ENCODE measurements around the gene NCF4.

NCF4 gene

DNA sequence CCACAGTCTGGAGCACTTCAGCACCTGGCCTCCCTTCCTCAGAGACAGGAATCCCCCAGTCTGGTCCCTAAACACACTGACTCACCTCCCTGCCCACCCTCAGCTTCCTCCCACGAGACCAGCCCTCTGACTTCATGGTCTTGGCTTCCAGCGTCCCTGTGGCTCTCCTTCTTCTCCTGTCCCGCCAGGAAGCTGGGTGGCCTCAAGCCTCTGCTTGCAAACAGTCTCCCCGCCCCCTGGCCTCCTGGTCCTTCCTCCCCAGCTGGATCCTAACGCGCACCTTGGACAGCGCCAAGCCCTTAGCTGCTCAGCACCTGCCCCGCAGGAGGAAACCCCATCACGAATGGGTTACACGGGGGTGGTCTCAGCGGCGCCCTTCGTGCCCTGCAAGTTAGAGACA is 4.5 kb downstream of the NCF4 start:
- no peak for DNase-seq

DNA sequence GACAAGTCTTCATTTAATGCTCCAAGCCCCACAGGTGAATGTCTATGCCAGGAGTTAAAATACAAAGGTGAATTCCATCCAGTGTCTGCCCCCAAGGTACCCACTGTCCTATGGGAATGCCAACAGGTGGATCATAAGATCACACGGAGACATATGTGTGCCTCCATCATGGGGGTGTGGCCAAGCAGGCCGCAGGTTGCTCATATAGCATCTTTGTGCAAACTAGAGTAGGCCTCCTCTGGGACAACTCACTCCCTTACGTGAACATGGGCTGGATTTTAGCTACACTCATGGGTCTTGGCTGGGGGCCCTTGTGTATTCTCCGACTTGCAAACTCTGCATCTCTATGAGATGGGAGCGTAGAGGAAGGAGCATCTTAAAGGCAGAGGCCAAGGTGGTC is 6.9 kb downstream of the NCF4 start:
- DNase-seq = no peak

DNA sequence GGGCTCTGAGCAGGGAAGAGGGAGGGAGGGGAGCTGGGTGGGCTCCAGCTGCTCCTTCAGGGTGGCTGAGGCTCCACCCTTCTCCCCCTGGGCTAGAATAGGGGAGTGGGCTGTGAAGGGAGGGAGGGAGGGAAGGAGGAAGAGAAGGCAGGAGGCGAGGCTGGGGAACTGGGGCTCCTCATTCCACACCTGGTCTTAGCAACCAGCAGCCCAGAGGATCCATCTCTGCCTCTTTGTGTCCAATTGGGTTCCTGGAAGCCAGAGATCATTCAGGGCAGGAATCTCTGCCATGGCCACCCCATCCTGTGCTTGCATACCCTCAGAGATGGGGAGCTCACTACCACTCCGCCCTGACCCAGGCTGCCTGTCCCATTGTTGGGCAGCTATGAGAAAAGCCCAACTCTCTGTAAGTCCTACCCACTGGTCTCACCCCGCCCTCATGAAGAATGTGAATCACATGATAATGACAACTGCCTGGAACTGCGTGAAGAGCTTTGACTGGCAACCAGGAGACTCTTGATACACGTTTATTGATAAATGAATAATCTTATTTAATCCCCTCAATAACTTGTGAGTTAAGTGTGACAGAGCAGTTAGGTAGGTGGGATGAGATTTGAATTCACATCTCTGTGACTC is 7.9 kb downstream of the NCF4 start:
- no peak for DNase-seq

DNA sequence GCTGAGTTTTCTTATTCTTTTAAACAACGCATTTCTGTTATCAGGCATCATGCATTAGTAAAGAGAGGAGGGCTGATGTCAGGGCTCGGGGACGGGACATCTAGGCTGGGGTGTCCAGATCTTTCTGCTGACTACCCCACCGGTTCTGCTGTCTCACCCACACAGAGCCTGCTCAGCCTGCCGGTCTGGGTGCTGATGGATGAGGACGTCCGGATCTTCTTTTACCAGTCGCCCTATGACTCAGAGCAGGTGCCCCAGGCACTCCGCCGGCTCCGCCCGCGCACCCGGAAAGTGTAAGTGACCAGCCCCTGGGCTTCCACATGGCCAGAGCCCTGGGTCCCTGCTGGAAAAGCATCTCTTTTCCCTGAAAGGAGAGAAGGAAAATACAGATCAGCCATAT is 9.4 kb downstream of the NCF4 start:
- no peak for DNase-seq

DNA sequence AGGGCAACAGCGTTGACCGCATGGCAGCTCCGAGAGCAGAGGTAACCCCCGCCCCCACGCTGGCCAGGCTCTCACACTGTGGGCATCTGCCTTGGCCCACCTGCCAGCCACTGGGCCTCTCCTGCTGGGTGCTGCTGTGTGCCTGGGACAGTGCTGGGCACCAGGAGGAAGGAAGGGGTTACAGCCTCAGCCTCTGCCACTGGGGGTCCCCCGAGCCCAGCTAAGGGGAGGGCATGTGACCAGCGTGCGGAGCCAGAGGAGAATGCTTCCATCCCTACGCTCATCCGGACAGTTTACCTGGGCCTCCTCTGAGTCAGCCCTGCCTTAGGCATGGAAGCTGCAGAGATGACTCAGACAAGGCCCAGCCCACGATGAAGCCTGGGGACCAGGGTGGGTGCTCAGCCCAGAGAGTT is 10.9 kb downstream of the NCF4 start:
- DNase-seq = no peak

DNA sequence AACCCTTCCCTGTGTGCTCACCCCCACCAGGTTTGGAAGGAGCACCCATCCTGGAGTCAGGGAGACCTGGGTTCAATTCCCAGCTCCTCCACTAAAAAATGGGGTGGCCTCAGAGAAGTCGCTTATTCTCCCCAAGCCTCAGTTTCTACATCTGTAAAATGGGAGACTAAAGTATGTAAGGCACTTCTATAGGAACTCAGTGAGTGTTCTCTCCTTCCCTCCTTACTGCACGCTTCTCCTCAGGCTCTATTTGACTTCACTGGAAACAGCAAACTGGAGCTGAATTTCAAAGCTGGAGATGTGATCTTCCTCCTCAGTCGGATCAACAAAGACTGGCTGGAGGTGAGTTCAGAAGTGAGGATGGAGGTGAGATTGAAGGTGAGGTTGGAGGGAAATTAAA is 11.3 kb downstream of the NCF4 start:
- no peak for DNase-seq

DNA sequence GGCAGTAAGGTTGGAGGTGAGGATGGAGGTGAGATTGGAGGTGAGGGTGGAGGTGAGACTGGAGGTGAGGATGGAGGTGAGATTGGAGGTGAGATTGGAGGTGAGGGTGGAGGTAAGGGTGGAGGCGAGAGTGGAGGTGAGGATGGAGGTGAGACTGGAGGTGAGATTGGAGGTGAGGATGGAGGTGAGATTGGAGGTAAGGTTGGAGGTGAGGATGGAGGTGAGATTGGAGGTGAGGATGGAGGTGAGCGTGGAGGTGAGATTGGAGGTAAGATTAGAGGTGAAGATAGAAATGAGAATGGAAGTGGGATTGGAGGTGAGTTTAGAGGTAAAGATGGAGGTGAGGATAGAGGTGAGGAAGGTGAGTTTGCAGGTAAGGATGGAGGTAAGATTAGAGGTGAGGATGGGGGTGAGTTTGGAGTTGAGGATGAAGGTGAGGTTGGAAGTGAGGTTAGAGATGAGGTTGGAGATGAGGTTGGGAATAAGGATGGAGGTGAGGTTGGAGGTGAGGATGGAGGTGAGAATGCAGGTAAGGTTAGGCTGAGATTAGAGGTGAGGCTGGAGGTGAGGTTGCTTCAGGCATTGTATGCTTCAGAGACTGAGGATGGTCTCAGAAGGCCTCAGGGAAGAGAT is 12.2 kb downstream of the NCF4 start:
- no peak for DNase-seq

DNA sequence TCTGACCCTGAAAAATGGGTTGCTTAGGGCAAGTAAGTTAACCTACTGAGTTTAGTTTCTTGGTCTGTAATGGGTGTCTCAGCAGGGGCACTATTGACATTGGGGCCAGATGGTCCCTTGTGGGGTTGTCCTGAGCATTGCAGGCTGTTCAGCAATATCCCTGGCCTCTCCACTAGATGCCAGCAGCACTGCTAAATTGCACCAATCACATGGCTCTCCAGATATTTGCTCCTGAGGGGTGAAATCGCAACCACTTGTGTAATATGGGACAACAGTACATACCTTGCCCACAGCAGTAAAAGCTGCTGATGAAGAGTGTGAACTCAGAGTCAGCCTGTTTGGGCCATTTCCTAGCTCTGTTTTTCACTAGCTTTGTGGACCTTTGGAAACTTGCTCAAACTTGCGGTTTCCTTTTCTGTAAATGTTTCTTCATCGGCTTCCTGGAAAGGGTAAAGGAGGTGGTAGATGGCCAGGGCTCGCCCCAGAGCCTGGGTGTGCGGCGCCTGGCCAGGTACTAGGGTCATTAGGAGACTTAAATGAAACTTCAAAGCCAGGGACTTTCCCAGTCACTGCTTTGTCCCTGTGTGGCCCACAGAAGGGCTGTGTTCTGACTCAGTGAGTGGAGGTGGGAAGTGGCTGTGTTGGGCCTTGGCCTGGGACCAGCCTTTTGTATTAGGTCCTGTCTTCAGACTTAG is 13.0 kb downstream of the NCF4 start:
- no peak for DNase-seq

DNA sequence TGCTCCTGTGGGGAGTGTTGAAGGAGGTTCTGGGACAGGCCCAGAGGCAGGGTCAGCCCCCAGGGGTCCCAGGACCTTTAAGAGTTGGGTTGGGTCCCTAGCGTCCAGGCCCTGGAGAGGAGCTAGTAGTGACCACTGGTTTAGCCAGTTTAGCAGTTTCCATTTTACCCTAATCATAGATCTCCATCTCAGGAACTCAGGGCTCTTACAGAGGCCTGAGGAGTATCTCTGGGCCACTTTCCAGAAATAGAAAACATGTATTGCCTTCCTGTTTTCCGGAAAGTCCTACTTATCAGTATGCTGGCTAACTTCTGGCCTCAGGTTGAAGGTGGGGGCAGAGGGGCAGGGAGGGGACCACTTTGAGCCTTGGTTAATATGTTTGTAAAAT is 13.5 kb downstream of the NCF4 start:
- DNase-seq = no peak

DNA sequence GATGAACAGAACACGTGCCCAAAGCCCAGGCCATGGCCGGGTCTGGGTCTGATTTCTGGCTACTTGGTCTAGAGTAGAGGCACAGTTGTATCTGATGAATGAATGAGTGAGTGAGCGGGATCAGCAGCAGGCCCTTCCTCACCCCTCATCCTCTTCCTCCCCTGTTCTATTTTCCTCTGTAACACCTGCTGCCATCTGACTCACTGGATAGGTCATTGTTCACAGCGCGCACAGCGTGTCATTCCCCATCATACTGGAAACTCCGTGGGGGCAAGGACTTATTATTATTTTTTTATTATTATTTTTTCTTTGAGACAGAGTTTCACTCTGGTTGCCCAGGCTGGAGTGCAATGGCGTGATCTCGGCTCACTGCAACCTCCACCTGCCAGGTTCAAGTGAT is 13.9 kb downstream of the NCF4 start:
- no peak for DNase-seq

DNA sequence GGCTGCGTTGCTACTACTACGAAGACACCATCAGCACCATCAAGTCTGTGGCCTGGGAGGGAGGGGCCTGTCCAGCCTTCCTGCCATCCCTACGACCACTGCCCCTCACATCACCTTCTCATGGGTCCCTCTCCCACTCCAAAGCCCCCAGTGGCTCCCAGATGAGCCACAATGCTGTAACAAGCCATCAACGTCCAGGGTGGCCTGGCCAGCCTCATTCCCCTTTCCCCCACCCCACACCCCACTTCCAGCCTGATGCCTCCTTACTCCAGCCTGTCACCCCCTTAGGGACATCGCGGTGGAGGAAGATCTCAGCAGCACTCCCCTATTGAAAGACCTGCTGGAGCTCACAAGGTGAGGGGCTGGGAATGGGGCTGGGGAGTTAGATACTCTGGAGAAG is 14.9 kb downstream of the NCF4 start:
- DNase-seq = no peak

DNA sequence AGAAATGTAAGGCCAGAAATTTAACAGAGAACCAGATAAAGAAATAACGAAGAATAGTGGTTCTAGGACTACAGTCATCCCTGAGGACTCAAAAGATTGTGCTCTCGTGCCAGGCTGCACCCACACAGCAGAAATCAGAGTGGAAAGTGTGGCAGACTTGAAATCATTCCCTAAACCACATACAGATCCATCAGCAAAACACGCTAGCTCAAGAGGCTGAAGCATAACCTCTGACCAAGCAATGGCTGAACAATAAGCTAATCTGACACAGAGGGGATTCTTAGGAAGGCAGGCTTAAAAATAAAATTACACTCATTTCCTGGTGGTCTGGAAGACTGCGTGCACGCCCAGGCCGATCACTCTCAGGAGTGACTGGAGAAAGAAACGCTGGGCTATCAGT is 19.0 kb downstream of the NCF4 start:
- DNase-seq = no peak

DNA sequence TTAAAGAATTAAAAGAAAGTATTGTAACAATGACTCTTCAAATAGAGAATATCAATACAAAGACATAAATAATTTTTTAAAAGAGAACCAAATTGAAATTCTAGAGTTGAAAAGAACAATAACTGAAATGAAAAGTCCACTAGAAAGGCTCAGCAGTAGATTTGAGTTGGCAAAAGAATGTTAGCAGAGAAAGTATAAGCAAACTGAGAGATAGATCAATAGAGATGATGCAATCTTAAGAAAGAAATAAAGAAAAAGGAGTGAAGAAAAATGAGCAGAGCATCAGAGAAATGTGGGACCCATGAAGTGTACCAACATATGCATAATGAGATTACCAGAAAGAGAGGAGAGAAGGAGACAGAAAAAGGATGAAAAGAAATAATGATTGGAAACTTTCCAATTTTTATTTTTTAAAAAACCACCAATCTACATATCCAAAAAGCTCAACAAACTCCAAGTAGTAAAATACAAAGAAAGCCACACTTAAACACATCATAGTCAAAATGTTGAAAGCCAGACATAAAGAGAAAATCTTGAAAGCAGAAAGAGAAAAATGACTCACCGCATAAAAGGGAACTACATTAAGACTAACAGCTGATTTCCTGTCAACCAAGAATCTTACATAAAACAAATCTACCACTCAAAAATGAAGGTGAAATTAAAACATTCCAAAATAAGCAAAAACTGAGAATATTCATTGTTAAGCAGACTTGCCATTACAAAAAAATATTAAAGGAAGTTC is 20.9 kb downstream of the NCF4 start:
- DNase-seq = no peak

DNA sequence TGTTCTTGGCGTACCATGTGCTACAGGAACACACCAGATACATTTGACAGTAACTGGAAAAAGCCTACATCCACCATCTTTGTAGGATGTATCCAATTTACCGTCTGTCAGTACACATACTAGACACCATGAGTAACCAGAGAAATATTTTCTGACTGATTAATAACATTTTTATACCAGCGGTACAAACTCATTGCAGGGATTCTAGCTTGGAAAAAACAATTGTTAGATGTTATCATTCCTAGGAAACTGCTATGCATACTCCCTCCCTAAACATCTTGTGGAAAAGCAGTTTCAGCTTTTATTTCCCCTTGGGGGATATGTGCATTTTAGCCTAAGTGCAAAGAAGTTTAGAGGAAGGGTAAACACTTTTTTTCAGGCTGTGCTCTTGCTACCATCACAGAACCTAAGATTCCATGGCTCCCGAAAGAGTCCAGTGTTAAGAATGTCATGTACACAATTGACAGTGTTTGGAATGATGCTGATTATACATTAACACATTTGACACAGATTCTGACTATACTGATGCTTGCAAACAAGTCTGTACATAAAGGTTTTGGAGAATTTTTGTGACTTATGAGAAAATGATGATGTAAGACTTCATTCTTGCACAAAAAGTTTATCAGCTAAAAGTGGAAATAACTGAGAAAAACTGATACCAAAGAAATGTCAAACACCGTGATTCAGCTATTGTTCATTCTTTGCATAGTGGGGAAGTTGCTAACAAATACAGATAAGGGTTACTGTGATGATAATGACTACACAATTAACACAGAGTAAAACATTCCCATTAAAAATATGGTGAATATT is 23.7 kb downstream of the NCF4 start:
- DNase-seq = no peak

DNA sequence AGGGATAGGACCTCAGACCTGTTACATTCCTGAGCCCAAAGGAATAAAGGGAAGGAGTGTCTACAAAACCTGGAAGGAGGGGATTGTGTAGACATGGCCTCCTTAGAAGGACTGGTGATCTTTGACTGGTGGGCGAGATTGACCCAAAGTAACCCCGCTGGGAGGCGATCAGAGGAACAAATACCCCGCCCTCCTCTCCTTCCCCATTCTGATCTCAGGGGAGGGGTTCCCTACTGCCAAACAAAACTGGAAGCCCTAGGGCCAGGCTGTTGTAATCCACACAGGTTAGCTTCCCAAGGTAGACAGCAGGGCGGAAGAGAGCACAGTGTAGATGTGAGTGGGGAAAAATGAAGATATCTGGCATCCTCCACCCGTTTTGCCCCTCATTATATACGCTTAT is 24.7 kb downstream of the NCF4 start:
- no peak for DNase-seq

DNA sequence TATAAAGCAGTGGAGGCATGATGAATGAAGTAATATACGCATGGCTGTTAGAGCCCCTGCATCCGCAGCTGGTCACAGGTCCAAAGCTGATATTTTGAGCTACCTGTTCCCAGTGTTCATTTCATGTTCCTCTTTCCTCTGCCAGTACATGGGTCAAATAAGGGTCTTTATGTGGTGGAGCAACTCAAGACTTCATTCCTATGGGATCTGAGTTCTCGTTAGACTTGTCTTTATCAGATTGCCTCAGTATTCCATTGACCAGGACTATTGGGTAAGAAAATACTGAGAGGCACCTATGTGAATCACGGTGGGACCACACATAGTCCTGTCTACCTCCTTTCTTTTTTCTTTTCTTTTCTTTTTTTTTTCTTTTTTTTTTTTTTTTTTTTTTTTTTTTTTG is 25.2 kb downstream of the NCF4 start:
- no peak for DNase-seq

DNA sequence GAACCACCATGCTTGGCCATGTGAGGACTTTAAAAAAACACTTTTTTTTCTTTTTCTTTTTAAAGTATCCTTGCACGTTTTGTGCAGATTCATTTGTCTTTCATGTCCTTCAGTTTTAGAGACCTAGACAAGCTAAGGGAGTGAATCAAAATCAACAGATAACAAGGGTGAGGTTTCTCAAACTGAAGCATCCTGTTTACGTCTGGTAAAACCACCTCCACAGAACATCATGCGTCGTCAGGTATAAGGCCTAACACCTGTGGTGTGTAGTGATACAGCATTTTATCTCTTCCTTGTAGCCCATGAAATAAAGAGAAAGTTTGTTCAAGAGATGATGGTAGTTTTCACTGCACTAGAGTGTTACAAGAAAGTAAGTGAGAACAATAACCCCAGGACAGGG is 26.4 kb downstream of the NCF4 start:
- DNase-seq = no peak

DNA sequence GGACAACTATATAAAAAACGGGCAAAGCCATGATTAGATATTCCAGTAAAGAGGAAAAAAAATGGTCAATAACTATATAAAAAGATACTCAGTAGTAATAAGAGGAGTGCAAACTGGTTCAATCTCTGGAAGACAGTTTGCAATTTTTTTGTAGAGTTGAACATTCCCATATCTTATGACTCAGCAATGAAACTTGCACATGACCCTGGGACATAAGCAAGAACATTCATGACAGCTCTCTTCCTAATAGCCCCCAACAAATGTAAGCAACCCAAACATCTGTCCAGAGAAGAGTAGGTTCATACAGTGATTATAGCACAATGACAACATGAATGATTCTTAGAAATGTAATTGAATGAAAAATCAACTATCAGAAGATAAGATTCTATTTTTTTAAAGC is 30.8 kb downstream of the NCF4 start:
- DNase-seq = no peak

DNA sequence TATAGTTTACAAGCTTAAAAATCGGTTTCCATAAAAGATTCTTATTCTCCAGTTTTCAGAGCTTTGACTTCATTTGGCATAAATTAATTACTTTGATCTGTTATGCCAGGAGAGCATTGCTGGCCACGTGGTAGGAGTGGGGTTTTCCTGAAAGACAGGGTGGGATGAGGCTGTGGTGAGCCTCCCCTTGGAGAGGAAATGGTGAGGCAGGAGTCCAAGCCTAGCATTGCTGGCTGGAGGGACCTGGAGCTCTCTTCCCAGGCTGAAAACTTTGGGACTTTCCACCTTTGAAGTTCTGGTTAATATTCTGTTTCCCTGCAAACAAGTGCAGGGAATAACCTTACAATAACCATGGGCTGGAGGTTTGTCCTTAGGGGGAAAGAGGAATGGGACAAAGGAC is 31.5 kb downstream of the NCF4 start:
- DNase-seq = no peak

DNA sequence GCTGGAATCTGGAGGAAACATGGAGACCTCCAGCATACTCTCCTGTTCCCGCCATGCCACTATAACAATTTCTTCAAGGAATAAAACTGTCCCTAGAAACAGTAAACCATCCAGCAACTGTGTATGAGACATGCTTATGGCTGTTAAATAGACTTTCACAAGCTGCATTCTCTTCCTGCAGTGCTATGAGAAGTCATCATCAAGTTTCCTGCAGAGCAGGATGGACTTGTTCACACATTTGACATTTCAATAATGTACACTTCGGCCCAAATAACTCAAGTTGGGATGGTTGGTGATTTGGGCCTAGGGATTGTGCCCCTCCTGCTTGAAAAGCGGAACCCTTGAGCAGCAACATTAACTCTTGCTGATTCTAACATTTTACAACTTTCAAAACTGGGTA is 32.5 kb downstream of the NCF4 start:
- no peak for DNase-seq

DNA sequence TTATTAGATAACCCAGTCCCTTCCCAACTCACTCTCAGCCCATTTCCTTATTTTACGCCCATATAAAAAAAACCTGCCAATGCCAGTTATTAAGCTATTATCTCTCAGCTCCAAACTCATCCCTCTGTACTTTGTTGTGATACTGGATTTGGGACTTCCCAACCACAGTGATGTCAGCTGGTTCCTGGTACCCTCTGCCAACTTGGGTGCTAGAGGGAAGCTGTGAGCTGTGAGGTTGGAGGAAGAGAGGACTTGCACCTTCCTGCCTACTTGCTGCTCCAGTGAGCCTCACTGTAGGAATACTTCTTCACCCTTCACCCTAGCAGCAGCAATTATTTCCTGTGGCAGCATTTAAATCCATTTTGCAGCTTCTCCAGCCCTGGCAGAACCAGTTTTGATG is 33.5 kb downstream of the NCF4 start:
- DNase-seq = no peak

DNA sequence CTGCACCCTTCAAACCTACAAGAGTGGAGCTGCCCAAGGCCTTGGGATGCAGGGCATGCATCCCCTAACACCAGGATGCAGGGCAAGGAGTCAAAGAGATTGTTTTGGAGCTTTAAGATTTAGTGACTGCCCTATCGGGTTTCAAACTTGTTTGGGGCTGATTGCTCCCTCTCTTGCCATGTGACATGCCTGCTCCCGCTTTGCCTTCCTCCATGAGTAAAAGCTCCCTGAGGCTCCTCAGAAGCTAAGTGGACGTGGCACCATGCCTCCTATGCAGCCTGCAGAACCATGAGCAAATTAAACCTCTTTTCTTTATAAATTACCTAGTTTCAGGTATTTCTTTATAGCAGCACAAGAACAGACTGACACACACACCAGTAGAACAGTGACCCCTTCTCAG is 36.8 kb downstream of the NCF4 start:
- DNase-seq = no peak

DNA sequence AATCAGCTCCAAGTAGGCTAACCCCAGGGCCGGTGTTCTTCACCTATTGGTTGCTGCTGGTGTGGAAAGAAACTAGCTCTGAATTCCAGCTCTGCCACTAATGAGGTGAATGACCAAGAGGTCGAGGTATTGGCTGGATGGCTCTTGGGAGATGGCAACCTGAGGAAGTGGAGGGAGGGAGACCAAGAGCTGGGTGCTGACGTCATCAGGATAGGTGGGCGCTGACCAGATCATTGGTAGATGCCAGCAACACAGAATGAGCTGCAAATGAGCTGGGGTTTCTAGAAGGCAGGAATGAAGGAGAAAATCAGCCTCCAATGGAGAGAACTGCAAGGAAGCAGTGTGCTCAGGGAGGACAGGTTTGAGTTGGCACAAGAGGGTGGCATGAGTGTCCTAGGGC is 37.9 kb downstream of the NCF4 start:
- no peak for DNase-seq
